Measurements from ENCODE around the gene COL23A1. TPM values are rescaled to one million over a fixed set of nuclear protein-coding genes. Genes with fewer than 3 reads are reported as not detected.

Gene COL23A1
- total and polyA plus RNA-seq, 2 experiments from 2014 or later, result 4.8 to 8.2 TPM

DNA sequence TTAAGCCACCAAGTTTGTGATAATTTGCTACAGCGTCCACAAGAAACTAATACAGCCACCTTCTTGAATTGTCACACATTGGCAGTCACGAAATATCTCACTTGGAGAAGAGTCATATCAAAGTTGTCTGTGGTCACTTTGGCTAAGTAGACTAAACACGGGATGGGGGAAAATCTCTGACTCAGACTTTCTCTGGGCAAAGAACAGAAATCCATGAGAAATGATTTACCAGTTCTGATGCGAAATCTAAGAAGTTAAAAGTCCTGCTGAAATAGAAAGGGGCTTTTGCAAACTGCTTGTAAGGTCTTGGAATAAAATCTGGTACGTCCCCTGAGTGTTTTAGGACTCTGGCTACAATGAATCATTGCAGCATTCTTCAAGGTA lies 158.4 kb downstream of the COL23A1 start (continued):
- TF ChIP-seq, protein P1, sequence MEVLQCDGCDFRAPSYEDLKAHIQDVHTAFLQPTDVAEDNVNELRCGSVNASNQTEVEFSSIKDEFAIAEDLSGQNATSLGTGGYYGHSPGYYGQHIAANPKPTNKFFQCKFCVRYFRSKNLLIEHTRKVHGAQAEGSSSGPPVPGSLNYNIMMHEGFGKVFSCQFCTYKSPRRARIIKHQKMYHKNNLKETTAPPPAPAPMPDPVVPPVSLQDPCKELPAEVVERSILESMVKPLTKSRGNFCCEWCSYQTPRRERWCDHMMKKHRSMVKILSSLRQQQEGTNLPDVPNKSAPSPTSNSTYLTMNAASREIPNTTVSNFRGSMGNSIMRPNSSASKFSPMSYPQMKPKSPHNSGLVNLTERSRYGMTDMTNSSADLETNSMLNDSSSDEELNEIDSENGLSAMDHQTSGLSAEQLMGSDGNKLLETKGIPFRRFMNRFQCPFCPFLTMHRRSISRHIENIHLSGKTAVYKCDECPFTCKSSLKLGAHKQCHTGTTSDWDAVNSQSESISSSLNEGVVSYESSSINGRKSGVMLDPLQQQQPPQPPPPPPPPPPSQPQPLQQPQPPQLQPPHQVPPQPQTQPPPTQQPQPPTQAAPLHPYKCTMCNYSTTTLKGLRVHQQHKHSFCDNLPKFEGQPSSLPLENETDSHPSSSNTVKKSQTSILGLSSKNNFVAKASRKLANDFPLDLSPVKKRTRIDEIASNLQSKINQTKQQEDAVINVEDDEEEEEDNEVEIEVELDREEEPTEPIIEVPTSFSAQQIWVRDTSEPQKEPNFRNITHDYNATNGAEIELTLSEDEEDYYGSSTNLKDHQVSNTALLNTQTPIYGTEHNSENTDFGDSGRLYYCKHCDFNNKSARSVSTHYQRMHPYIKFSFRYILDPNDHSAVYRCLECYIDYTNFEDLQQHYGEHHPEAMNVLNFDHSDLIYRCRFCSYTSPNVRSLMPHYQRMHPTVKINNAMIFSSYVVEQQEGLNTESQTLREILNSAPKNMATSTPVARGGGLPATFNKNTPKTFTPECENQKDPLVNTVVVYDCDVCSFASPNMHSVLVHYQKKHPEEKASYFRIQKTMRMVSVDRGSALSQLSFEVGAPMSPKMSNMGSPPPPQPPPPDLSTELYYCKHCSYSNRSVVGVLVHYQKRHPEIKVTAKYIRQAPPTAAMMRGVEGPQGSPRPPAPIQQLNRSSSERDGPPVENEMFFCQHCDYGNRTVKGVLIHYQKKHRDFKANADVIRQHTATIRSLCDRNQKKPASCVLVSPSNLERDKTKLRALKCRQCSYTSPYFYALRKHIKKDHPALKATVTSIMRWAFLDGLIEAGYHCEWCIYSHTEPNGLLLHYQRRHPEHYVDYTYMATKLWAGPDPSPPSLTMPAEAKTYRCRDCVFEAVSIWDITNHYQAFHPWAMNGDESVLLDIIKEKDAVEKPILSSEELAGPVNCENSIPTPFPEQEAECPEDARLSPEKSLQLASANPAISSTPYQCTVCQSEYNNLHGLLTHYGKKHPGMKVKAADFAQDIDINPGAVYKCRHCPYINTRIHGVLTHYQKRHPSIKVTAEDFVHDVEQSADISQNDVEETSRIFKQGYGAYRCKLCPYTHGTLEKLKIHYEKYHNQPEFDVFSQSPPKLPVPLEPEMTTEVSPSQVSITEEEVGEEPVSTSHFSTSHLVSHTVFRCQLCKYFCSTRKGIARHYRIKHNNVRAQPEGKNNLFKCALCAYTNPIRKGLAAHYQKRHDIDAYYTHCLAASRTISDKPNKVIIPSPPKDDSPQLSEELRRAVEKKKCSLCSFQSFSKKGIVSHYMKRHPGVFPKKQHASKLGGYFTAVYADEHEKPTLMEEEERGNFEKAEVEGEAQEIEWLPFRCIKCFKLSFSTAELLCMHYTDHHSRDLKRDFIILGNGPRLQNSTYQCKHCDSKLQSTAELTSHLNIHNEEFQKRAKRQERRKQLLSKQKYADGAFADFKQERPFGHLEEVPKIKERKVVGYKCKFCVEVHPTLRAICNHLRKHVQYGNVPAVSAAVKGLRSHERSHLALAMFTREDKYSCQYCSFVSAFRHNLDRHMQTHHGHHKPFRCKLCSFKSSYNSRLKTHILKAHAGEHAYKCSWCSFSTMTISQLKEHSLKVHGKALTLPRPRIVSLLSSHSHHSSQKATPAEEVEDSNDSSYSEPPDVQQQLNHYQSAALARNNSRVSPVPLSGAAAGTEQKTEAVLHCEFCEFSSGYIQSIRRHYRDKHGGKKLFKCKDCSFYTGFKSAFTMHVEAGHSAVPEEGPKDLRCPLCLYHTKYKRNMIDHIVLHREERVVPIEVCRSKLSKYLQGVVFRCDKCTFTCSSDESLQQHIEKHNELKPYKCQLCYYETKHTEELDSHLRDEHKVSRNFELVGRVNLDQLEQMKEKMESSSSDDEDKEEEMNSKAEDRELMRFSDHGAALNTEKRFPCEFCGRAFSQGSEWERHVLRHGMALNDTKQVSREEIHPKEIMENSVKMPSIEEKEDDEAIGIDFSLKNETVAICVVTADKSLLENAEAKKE (CRISPR knock-in tag; IDR thresholded peaks at IDR 0.05), result no peak
- TF ChIP-seq, protein P2, sequence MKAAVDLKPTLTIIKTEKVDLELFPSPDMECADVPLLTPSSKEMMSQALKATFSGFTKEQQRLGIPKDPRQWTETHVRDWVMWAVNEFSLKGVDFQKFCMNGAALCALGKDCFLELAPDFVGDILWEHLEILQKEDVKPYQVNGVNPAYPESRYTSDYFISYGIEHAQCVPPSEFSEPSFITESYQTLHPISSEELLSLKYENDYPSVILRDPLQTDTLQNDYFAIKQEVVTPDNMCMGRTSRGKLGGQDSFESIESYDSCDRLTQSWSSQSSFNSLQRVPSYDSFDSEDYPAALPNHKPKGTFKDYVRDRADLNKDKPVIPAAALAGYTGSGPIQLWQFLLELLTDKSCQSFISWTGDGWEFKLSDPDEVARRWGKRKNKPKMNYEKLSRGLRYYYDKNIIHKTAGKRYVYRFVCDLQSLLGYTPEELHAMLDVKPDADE (IDR thresholded peaks at IDR 0.05), result no peak
- TF ChIP-seq NANOG (IDR thresholded peaks at IDR 0.05; ENCODE audit: borderline replicate concordance), result no peak

DNA sequence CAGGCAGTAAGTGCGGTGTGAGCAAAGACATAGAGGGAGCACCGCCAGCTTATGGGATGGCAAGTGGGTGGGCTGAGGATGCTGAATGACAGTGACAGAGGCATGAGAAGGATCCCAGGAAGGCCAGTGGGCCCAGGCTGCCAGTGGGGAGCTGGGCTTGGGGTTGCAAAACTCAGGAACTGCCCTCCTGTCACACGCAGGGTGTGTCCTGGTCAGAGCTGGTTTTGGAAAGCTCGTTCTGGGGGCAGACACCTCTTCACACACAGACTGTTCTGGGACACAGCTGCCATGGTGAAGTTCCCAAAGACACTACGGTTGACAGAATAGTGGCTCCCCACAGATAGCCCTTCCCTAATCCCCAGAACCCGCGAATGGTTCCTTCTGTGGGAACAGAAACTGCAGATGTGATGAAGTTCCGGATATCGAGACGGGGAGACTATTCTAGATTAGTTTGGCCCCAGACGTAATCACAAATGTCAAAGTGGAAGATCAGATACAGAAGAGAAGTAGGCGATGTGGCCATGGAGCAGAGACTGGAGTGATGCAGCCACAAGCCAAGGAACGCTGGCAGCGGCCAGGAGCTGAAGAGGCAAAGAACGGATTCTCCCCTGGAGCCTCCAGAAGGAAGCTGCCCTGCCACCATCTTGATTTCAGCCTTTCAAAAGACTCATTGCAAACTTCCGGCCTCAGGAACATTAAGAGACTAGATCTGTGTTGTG lies 159.0 kb downstream of the COL23A1 start:
- Histone ChIP-seq H2AFZ (no peak overlapping the region), H3F3A (replicated peaks; ENCODE audit: low read depth) (no peaks in the 10 kb centered on the region), H3K27ac (ENCODE audit: low read depth) (no peak overlapping the region), H3K79me2 (replicated peaks; ENCODE audit: insufficient read depth) (no peaks in the 10 kb centered on the region), H3K4me3 (no peak overlapping the region), H3K4me1 (ENCODE audit: insufficient read depth) (peaks cover 6% of the 10 kb centered on the region; the same call in 1 of the 2 replicates), H3K4me2 (no peak overlapping the region), H4K20me1 (replicated peaks; ENCODE audit: insufficient read depth) (no peaks in the 10 kb centered on the region), H3K36me3 (ENCODE audit: insufficient read depth) (no peaks in the 10 kb centered on the region), H3K27me3 (ENCODE audit: insufficient read depth) (no peaks in the 10 kb centered on the region), H3K9me2 (ENCODE audit: insufficient read depth) (no peaks in the 10 kb centered on the region)
- DNase-seq (ENCODE audit: low spot score), result no peak
- peaks cover 5% of the 10 kb centered on the region for H3K27me3 Mint-ChIP-seq (ENCODE audit: insufficient read depth, low read depth, poor library complexity)
- peaks cover 5% of the 10 kb centered on the region; the same call in 2 of the 3 replicates for H3K36me3 Mint-ChIP-seq (ENCODE audit: low read depth)
- no peak overlapping the region for H3K27ac Mint-ChIP-seq
- H3K9me3 Mint-ChIP-seq, result peaks cover 9% of the 10 kb centered on the region
- ATAC-seq, result no peak
- no peak overlapping the region for H3K4me3 Mint-ChIP-seq
- peaks cover 40% of the 10 kb centered on the region for H3K4me1 Mint-ChIP-seq
- no peak for TF ChIP-seq POLR2AphosphoS5 (IDR thresholded peaks at IDR 0.05; ENCODE audit: low read depth)
- TF ChIP-seq, protein P3, sequence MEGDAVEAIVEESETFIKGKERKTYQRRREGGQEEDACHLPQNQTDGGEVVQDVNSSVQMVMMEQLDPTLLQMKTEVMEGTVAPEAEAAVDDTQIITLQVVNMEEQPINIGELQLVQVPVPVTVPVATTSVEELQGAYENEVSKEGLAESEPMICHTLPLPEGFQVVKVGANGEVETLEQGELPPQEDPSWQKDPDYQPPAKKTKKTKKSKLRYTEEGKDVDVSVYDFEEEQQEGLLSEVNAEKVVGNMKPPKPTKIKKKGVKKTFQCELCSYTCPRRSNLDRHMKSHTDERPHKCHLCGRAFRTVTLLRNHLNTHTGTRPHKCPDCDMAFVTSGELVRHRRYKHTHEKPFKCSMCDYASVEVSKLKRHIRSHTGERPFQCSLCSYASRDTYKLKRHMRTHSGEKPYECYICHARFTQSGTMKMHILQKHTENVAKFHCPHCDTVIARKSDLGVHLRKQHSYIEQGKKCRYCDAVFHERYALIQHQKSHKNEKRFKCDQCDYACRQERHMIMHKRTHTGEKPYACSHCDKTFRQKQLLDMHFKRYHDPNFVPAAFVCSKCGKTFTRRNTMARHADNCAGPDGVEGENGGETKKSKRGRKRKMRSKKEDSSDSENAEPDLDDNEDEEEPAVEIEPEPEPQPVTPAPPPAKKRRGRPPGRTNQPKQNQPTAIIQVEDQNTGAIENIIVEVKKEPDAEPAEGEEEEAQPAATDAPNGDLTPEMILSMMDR (conservative IDR thresholded peaks at IDR 0.05; ENCODE audit: low read depth in 2 of 2), result no peak
- TF ChIP-seq CREB1 (CRISPR knock-in tag; IDR thresholded peaks at IDR 0.05; ENCODE audit: low read depth), result no peak
- TF ChIP-seq, protein P4, sequence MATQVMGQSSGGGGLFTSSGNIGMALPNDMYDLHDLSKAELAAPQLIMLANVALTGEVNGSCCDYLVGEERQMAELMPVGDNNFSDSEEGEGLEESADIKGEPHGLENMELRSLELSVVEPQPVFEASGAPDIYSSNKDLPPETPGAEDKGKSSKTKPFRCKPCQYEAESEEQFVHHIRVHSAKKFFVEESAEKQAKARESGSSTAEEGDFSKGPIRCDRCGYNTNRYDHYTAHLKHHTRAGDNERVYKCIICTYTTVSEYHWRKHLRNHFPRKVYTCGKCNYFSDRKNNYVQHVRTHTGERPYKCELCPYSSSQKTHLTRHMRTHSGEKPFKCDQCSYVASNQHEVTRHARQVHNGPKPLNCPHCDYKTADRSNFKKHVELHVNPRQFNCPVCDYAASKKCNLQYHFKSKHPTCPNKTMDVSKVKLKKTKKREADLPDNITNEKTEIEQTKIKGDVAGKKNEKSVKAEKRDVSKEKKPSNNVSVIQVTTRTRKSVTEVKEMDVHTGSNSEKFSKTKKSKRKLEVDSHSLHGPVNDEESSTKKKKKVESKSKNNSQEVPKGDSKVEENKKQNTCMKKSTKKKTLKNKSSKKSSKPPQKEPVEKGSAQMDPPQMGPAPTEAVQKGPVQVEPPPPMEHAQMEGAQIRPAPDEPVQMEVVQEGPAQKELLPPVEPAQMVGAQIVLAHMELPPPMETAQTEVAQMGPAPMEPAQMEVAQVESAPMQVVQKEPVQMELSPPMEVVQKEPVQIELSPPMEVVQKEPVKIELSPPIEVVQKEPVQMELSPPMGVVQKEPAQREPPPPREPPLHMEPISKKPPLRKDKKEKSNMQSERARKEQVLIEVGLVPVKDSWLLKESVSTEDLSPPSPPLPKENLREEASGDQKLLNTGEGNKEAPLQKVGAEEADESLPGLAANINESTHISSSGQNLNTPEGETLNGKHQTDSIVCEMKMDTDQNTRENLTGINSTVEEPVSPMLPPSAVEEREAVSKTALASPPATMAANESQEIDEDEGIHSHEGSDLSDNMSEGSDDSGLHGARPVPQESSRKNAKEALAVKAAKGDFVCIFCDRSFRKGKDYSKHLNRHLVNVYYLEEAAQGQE (IDR thresholded peaks at IDR 0.05; ENCODE audit: unreplicated experiment), result no peak
- no peak for TF ChIP-seq NANOG (IDR thresholded peaks at IDR 0.05; ENCODE audit: borderline replicate concordance)
- no peak for TF ChIP-seq ZNF114 (CRISPR knock-in tag; IDR thresholded peaks at IDR 0.05)
- TF ChIP-seq JUNB (IDR thresholded peaks at IDR 0.05; ENCODE audit: unreplicated experiment), result no peak
- TF ChIP-seq STAT1 (IDR thresholded peaks at IDR 0.05; ENCODE audit: unreplicated experiment), result no peak
- TF ChIP-seq, protein P2 (IDR thresholded peaks at IDR 0.05), result no peak

Data from GM23338 (cell line).